Caki2 (cell line): ENCODE data around the gene SREBF1. TPM values are rescaled to one million over a fixed set of nuclear protein-coding genes. Genes with fewer than 3 reads are reported as not detected.
A peak's percentile ranks its signal among the peaks of the same experiment; 100 is the strongest.

Experiments
- DNase-seq: peaks from one replicate; pipeline ENCODE4 v3.0.0-alpha.2; 2015; ENCODE audit warnings: low read depth
- in situ Hi-C: cut with HindIII; loops from 2 replicates; pipeline ENCODE4 v1.10.0; 2016; ENCODE audit warnings: low sequenced_read_pairs, low pct_unique_long_range_greater_than_20kb, mixed read lengths
- total RNA-seq: library from RNA; depleted of rRNA; stranded (reverse); fragments of >200 nt; shearing (Covaris generic); gene quantifications from 2 replicates; pipeline ENCODE4 v1.2.3, GENCODE V29; 2014; ENCODE audit warnings: low replicate concordance

The SREBF1 gene
- total RNA-seq, 1 experiment from 2014 or later, result 33.9 TPM

GRCh38 chr17:17844500-17844899 lies 7.7 kb upstream of the SREBF1 start:
- DNase-seq, result no peak
- in situ Hi-C loops, result no loop called here

- no peak for DNase-seq
- in situ Hi-C loops, result no loop called here
These were observed 7.3 kb upstream of the SREBF1 start for GRCh38 chr17:17844079-17844478.

GRCh38 chr17:17843096-17843495 lies 6.3 kb upstream of the SREBF1 start:
- in situ Hi-C loops, result no loop called here
- DNase-seq, result no peak

- no peak for DNase-seq
- in situ Hi-C loops, result no loop called here
These were observed 5.5 kb upstream of the SREBF1 start for GRCh38 chr17:17842111-17842876.

- in situ Hi-C loops, result no loop called here
- DNase-seq, result no peak
These were observed 4.8 kb upstream of the SREBF1 start for GRCh38 chr17:17841601-17842025.

GRCh38 chr17:17840751-17841591 lies 4.2 kb upstream of the SREBF1 start:
- in situ Hi-C loops, result no loop called here
- DNase-seq, result no peak

- in situ Hi-C loops, result no loop called here
- DNase-seq, result peak; percentile 93
These were observed 3.3 kb upstream of the SREBF1 start for GRCh38 chr17:17839791-17840707.

GRCh38 chr17:17837966-17838962 lies 1.5 kb upstream of the SREBF1 start:
- DNase-seq, result peak; percentile 60
- in situ Hi-C loops, result no loop called here

- in situ Hi-C loops, result no loop called here
- peak; percentile 83 for DNase-seq
These were observed 615 bp upstream of the SREBF1 start for GRCh38 chr17:17837380-17837821.

GRCh38 chr17:17836250-17836817 lies 452 bp downstream of the SREBF1 start:
- in situ Hi-C loops, result no loop called here
- peak; percentile 92 for DNase-seq

- in situ Hi-C loops, result no loop called here
- no peak for DNase-seq
These were observed 1.2 kb downstream of the SREBF1 start for GRCh38 chr17:17835415-17836249.

- in situ Hi-C loops, result no loop called here
- peak; percentile 74 for DNase-seq
These were observed 1.8 kb downstream of the SREBF1 start for GRCh38 chr17:17834974-17835373.

- no peak for DNase-seq
- in situ Hi-C loops, result no loop called here
These were observed 3.0 kb downstream of the SREBF1 start for GRCh38 chr17:17833658-17834357.

GRCh38 chr17:17832032-17832363 lies 4.8 kb downstream of the SREBF1 start:
- in situ Hi-C loops, result no loop called here
- DNase-seq, result no peak

- in situ Hi-C loops, result no loop called here
- DNase-seq, result no peak
These were observed 5.4 kb downstream of the SREBF1 start for GRCh38 chr17:17831208-17832031.
